ENCODE measurements around the gene HLA-C.

DNA sequence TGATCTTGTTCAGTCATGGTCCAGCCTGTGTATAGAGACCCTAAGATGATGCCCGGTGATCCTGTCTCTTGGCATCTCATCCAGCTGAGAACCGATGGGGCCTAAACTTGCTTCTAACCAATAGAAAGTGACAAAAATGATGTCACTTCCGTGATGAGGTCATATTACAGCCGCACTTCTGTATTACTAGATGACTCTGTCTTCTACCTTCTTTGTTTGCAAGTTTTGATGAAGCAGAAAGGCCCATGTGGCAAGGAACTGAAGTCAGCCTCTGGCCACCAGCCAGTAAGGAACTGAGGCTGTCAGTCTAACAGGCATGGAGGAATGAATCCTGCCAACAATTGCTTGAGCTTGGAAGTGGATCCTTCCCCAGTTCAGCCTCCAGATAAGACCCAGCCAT is 32.8 kb upstream of the HLA-C start:
- TF ChIP-seq, protein P1, sequence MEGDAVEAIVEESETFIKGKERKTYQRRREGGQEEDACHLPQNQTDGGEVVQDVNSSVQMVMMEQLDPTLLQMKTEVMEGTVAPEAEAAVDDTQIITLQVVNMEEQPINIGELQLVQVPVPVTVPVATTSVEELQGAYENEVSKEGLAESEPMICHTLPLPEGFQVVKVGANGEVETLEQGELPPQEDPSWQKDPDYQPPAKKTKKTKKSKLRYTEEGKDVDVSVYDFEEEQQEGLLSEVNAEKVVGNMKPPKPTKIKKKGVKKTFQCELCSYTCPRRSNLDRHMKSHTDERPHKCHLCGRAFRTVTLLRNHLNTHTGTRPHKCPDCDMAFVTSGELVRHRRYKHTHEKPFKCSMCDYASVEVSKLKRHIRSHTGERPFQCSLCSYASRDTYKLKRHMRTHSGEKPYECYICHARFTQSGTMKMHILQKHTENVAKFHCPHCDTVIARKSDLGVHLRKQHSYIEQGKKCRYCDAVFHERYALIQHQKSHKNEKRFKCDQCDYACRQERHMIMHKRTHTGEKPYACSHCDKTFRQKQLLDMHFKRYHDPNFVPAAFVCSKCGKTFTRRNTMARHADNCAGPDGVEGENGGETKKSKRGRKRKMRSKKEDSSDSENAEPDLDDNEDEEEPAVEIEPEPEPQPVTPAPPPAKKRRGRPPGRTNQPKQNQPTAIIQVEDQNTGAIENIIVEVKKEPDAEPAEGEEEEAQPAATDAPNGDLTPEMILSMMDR (IDR thresholded peaks at IDR 0.05; ENCODE audit: poor library complexity) = no peak
- no peak for TF ChIP-seq EZH2phosphoT487 (IDR thresholded peaks at IDR 0.05; ENCODE audit: low read depth, severe bottlenecking, unreplicated experiment)
- TF ChIP-seq EZH2 (IDR thresholded peaks at IDR 0.05; ENCODE audit: borderline replicate concordance) = no peak

Measured in hepatocyte (in vitro differentiated cells).